WTC11 (cell line): ENCODE results near the gene BSN. TPM values are rescaled to one million over a fixed set of nuclear protein-coding genes. Genes with fewer than 3 reads are reported as not detected.

ENCODE experiments used
- AFF4 ChIP-seq: sonication (generic); formaldehyde crosslinking; IDR thresholded peaks from 2 replicates; pipeline ENCODE4 v1.8.1; 2023; ENCODE audit warnings: mild to moderate bottlenecking, missing genetic modification reagents, borderline replicate concordance
- ARID4B ChIP-seq: sonication (generic); formaldehyde crosslinking; IDR thresholded peaks from 2 replicates; pipeline ENCODE4 v1.8.0; 2023; ENCODE audit warnings: missing genetic modification reagents, mild to moderate bottlenecking, borderline replicate concordance
- ATF6 ChIP-seq: sonication (generic); formaldehyde crosslinking; IDR thresholded peaks from 2 replicates; pipeline ENCODE4 v1.8.1; 2023; ENCODE audit warnings: mild to moderate bottlenecking, missing genetic modification reagents
- CREB1 ChIP-seq: sonication (generic); formaldehyde crosslinking; IDR thresholded peaks from 2 replicates; pipeline ENCODE4 v1.8.0; 2023; ENCODE audit warnings: mild to moderate bottlenecking, missing genetic modification reagents
- CREM ChIP-seq: sonication (generic); formaldehyde crosslinking; IDR thresholded peaks from 2 replicates; pipeline ENCODE4 v1.8.1; 2022; ENCODE audit warnings: mild to moderate bottlenecking, missing genetic modification reagents, moderate library complexity
- ESRRA ChIP-seq: sonication (generic); formaldehyde crosslinking; IDR thresholded peaks from 2 replicates; pipeline ENCODE4 v1.8.1; 2022; ENCODE audit warnings: mild to moderate bottlenecking, missing genetic modification reagents, borderline replicate concordance
- GABPB1 ChIP-seq: sonication (generic); formaldehyde crosslinking; IDR thresholded peaks from 2 replicates; pipeline ENCODE4 v1.8.1; 2023; ENCODE audit warnings: mild to moderate bottlenecking, missing genetic modification reagents
- JAZF1 ChIP-seq: fragments of 250-450 bp; sonication (Bioruptor Pico); IDR thresholded peaks from 2 replicates; pipeline ENCODE4 v1.9.0; 2021; ENCODE audit warnings: moderate library complexity, mild to moderate bottlenecking, inconsistent platforms
- KAT7 ChIP-seq: sonication (generic); formaldehyde crosslinking; IDR thresholded peaks from 2 replicates; pipeline ENCODE4 v1.8.1; 2023; ENCODE audit warnings: missing genetic modification reagents, mild to moderate bottlenecking, borderline replicate concordance
- MYBL2 ChIP-seq: sonication (generic); formaldehyde crosslinking; IDR thresholded peaks from 2 replicates; pipeline ENCODE4 v1.8.1; 2023; ENCODE audit warnings: mild to moderate bottlenecking, moderate library complexity, missing genetic modification reagents
- NFATC4 ChIP-seq: fragments of 250-450 bp; sonication (Bioruptor Pico); IDR thresholded peaks from 2 replicates; pipeline ENCODE4 v1.9.0; 2021; ENCODE audit warnings: mild to moderate bottlenecking
- NFE2L1 ChIP-seq: sonication (generic); formaldehyde crosslinking; IDR thresholded peaks from 2 replicates; pipeline ENCODE4 v1.8.1; 2023; ENCODE audit warnings: missing genetic modification reagents
- NR1H2 ChIP-seq: sonication (generic); formaldehyde crosslinking; IDR thresholded peaks from 2 replicates; pipeline ENCODE4 v1.9.0; 2021; ENCODE audit warnings: mild to moderate bottlenecking, moderate library complexity, missing genetic modification reagents
- PRRX2 ChIP-seq: fragments of 250-450 bp; sonication (Bioruptor Pico); IDR thresholded peaks from 2 replicates; pipeline ENCODE4 v1.8.0; 2021; ENCODE audit warnings: mild to moderate bottlenecking
- RELA ChIP-seq: sonication (generic); formaldehyde crosslinking; IDR thresholded peaks from 2 replicates; pipeline ENCODE4 v1.8.1; 2022; ENCODE audit warnings: missing genetic modification reagents, mild to moderate bottlenecking, borderline replicate concordance
- RORB ChIP-seq: fragments of 250-450 bp; sonication (Bioruptor Pico); IDR thresholded peaks from 2 replicates; pipeline ENCODE4 v1.9.0; 2021; ENCODE audit warnings: mild to moderate bottlenecking
- SP1 ChIP-seq: sonication (generic); formaldehyde crosslinking; conservative IDR thresholded peaks from 2 replicates; pipeline ENCODE4 v1.8.1; 2022; ENCODE audit warnings: missing genetic modification reagents
- USF2 ChIP-seq: sonication (generic); formaldehyde crosslinking; IDR thresholded peaks from 2 replicates; pipeline ENCODE4 v1.8.1; 2023; ENCODE audit warnings: mild to moderate bottlenecking, missing genetic modification reagents, moderate library complexity
- ZMAT4 ChIP-seq: fragments of 250-450 bp; sonication (Bioruptor Pico); IDR thresholded peaks from 2 replicates; pipeline ENCODE4 v1.9.0; 2021; ENCODE audit warnings: mild to moderate bottlenecking
- ZNF281 ChIP-seq: sonication (generic); formaldehyde crosslinking; IDR thresholded peaks from 2 replicates; pipeline ENCODE4 v1.8.0; 2023; ENCODE audit warnings: mild to moderate bottlenecking, missing genetic modification reagents
- ZNF416 ChIP-seq: fragments of 250-450 bp; sonication (Bioruptor Pico); IDR thresholded peaks from 2 replicates; pipeline ENCODE4 v1.9.0; 2021; ENCODE audit warnings: mild to moderate bottlenecking, inconsistent platforms
- ZNF512 ChIP-seq: sonication (generic); formaldehyde crosslinking; IDR thresholded peaks from 2 replicates; pipeline ENCODE4 v1.8.1; 2022; ENCODE audit warnings: missing genetic modification reagents, borderline replicate concordance
- ZNF671 ChIP-seq: fragments of 250-450 bp; sonication (Bioruptor Pico); IDR thresholded peaks from 2 replicates; pipeline ENCODE4 v1.8.0; 2021; ENCODE audit warnings: mild to moderate bottlenecking
- total RNA-seq: library from RNA; stranded (reverse); gene quantifications from 3 replicates; pipeline ENCODE4 v1.2.3, GENCODE V29; 2021

Gene BSN
- total RNA-seq, 1 experiment from 2014 or later: 2.8 TPM

GRCh38 chr3:49673715-49674496 lies 119.6 kb downstream of the BSN start, which contains the start of gene APEH (continued):
- TF ChIP-seq ATF6 (no peak), JAZF1 (CRISPR knock-in tag) (no peak), ESRRA (CRISPR knock-in tag) (0 out of 2 replicates have a peak, but pooled peaks have one; percentile 5), MYBL2 (peak; percentile 39; the same call in 1 of the 2 replicates), ARID4B (peak; percentile 55), KAT7 (CRISPR knock-in tag) (0 out of 2 replicates have a peak, but pooled peaks have one; percentile 21), ZNF281 (0 out of 2 replicates have a peak, but pooled peaks have one; percentile 17), CREM (no peak; the same call in 1 of the 2 replicates), NR1H2 (CRISPR knock-in tag) (no peak), ZNF416 (CRISPR knock-in tag) (no peak), ZMAT4 (CRISPR knock-in tag) (no peak), RORB (no peak), AFF4 (0 out of 2 replicates have a peak, but pooled peaks have one; percentile 55), ZNF512 (CRISPR knock-in tag) (no peak), RELA (CRISPR knock-in tag) (no peak), CREB1 (CRISPR knock-in tag) (no peak), PRRX2 (CRISPR knock-in tag) (no peak), NFE2L1 (0 out of 2 replicates have a peak, but pooled peaks have one; percentile 40), SP1 (CRISPR knock-in tag) (peak; percentile 89), USF2 (CRISPR knock-in tag) (no peak), GABPB1 (CRISPR knock-in tag) (peak; percentile 62; the same call in 1 of the 2 replicates), ZNF671 (no peak), NFATC4 (CRISPR knock-in tag) (no peak)
